ENCODE results near the gene CFAP54. TPM values are rescaled to one million over a fixed set of nuclear protein-coding genes. Genes with fewer than 3 reads are reported as not detected.

CFAP54 gene
- total and polyA plus RNA-seq, 3 experiments from 2014 or later, result 0.08 to 0.88 (median 0.66) TPM

DNA sequence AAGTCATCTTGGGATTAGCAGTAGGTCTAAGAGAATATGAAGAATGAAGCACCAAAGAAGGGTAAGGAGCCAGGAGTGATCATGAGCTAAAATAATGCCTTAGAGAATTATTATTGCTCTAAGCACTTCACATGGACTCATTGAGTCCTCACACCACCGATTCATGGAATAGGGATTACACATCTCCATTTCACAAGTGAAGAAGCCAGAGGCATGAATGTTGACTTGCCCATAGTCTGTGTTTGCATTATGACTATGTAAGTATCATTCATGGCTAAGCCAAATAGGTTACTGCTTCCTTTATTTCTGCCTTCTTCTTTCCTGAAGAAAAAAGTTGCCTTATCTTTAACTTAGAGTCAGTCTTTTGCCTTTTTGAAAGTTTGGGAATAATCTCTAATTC lies 318.4 kb downstream of the CFAP54 start:
- Mint-ChIP-seq H3K4me1 (no peaks in the 10 kb centered on the region), H3K27ac (no peak overlapping the region), H3K36me3 (no peaks in the 10 kb centered on the region), H3K27me3 (peaks cover 3 to 7% of the 10 kb centered on the region in 2 donors), H3K4me3 (no peak overlapping the region), H3K9me3 (peaks cover 17 to 30% (median 21%) of the 10 kb centered on the region in 5 donors)
- DNase-seq, result no peak
- Histone ChIP-seq H3K9me3 (ENCODE audit: low read length) (peaks cover 4% of the 10 kb centered on the region), H3K4me1 (ENCODE audit: insufficient read depth, low read length) (no peaks in the 10 kb centered on the region), H3K4me3 (ENCODE audit: low read length) (no peak overlapping the region), H3K27ac (ENCODE audit: low read depth, low read length) (no peak overlapping the region), H3K27me3 (ENCODE audit: insufficient read depth, low read length, poor library complexity, severe bottlenecking) (no peaks in the 10 kb centered on the region), H3K36me3 (ENCODE audit: insufficient read depth, low read length) (no peaks in the 10 kb centered on the region)
- CTCF ChIA-PET, result interaction anchor here (0.6 kb wide), 1 partner anchor 1589 kb away, joined by 4 read pairs; no protein-coding TSS in a partner anchor
- POLR2A ChIA-PET, result no interaction called here

- Mint-ChIP-seq H3K9me3 (peaks cover 13 to 25% (median 15%) of the 10 kb centered on the region in 5 donors), H3K4me3 (no peak overlapping the region), H3K36me3 (no peaks in the 10 kb centered on the region), H3K27me3 (peaks cover 3 to 9% of the 10 kb centered on the region in 2 donors), H3K4me1 (no peaks in the 10 kb centered on the region), H3K27ac (no peak overlapping the region)
- no peaks in the 10 kb centered on the region for H3K27me3 ChIP-seq (ENCODE audit: insufficient read depth, low read length, poor library complexity, severe bottlenecking)
- no peaks in the 10 kb centered on the region for H3K4me1 ChIP-seq (ENCODE audit: insufficient read depth, low read length)
- DNase-seq, result no peak
- no peaks in the 10 kb centered on the region for H3K36me3 ChIP-seq (ENCODE audit: insufficient read depth, low read length)
- H3K9me3 ChIP-seq (ENCODE audit: low read length), result peaks cover 4% of the 10 kb centered on the region
- no peak overlapping the region for H3K27ac ChIP-seq (ENCODE audit: low read depth, low read length)
- CTCF ChIA-PET, result interaction anchor here (0.6 kb wide), 1 partner anchor 1588 kb away, joined by 4 read pairs; no protein-coding TSS in a partner anchor
- H3K4me3 ChIP-seq (ENCODE audit: low read length), result no peak overlapping the region
- POLR2A ChIA-PET, result no interaction called here
Observed at GRCh38 chr12:96808587-96808986, 319.2 kb downstream of the CFAP54 start.

DNA sequence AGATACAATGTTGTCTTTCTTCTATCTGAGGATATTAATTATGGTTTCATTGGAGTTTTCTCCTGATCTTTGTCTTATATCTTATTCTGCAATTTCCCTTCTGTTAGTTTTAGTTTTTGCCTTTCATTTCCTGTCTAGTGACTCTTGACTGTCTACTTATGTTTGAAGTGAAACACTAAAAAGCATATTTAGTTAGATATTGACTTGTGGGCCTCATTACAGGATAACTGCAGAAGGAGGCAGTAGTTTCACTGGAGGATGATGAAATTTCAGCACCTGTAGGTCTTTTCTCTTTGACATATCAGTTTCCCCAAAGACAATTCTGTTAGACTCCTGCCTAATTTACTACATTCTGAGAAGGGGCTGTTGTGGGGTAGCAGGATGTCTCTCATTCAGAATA lies 320.1 kb downstream of the CFAP54 start:
- Mint-ChIP-seq H3K4me1 (no peaks in the 10 kb centered on the region), H3K27ac (no peak overlapping the region), H3K27me3 (peaks cover 3 to 9% of the 10 kb centered on the region in 2 donors), H3K36me3 (no peaks in the 10 kb centered on the region), H3K4me3 (no peak overlapping the region), H3K9me3 (peaks cover 5 to 16% (median 9%) of the 10 kb centered on the region in 5 donors)
- ChIA-PET POLR2A (no interaction called here), CTCF (no interaction called here)
- no peak overlapping the region for H3K4me3 ChIP-seq (ENCODE audit: low read length)
- no peaks in the 10 kb centered on the region for H3K27me3 ChIP-seq (ENCODE audit: insufficient read depth, low read length, poor library complexity, severe bottlenecking)
- peaks cover 4% of the 10 kb centered on the region for H3K9me3 ChIP-seq (ENCODE audit: low read length)
- no peak for DNase-seq
- no peak overlapping the region for H3K27ac ChIP-seq (ENCODE audit: low read depth, low read length)
- no peaks in the 10 kb centered on the region for H3K4me1 ChIP-seq (ENCODE audit: insufficient read depth, low read length)
- H3K36me3 ChIP-seq (ENCODE audit: insufficient read depth, low read length), result no peaks in the 10 kb centered on the region

DNA sequence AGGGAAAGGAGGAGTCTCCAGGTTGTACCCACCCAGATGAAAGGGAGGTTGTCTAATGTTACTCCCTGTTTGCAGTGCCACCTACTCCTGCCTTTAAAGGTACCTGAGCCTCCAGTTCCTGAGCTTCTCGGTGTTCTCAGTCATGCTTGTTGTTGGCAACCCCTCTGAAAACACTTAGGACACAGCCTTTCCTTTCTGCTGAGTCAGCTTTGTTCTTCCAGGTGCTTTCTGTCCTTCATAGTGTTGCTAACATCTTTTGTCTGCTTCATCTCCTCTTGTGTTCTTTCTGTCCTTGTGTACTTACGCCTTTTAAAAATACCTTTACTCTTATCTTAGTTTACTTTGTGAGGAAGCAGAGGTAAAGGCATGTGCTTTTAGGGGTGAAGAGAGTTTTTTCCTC lies 320.7 kb downstream of the CFAP54 start:
- H3K27me3 ChIP-seq (ENCODE audit: insufficient read depth, low read length, poor library complexity, severe bottlenecking), result no peaks in the 10 kb centered on the region
- CTCF ChIA-PET, result no interaction called here
- H3K27me3 Mint-ChIP-seq, result peaks cover 3 to 4% of the 10 kb centered on the region in 2 donors

GRCh38 chr12:96810477-96810876 lies 321.1 kb downstream of the CFAP54 start:
- H3K9me3 Mint-ChIP-seq, result peaks cover 0 to 6% (median 0%) of the 10 kb centered on the region in 5 donors

More for the DNA sequence above, 320.7 kb downstream of the CFAP54 start:
- Mint-ChIP-seq H3K27ac (no peak overlapping the region), H3K9me3 (peaks cover 0 to 10% (median 4%) of the 10 kb centered on the region in 5 donors), H3K4me1 (no peaks in the 10 kb centered on the region), H3K4me3 (no peak overlapping the region), H3K36me3 (no peaks in the 10 kb centered on the region)
- H3K9me3 ChIP-seq (ENCODE audit: low read length), result no peaks in the 10 kb centered on the region
- no peak overlapping the region for H3K27ac ChIP-seq (ENCODE audit: low read depth, low read length)
- no peaks in the 10 kb centered on the region for H3K36me3 ChIP-seq (ENCODE audit: insufficient read depth, low read length)
- DNase-seq, result no peak
- no peak overlapping the region for H3K4me3 ChIP-seq (ENCODE audit: low read length)
- POLR2A ChIA-PET, result no interaction called here
- H3K4me1 ChIP-seq (ENCODE audit: insufficient read depth, low read length), result no peaks in the 10 kb centered on the region

DNA sequence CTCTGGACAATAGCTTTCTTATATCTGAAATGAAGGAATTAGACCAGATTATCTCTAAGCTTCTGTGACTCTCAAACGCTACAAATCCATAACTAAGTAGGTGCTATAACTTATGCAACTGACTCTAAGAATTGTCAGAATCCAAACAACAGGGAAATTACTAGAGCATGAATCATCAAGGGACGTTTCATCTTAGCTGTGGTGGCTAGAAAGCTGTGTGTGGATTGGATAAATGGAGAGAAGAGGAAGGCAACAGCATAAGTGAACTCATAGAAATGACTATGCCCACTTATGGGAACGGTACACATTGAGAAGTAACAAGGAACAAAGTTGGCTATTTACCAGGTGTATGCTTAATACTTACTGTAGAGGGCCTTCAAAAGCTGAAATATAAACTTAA lies 321.7 kb downstream of the CFAP54 start:
- no peaks in the 10 kb centered on the region for H3K4me1 ChIP-seq (ENCODE audit: insufficient read depth, low read length)
- H3K27me3 Mint-ChIP-seq, result peaks cover 3 to 4% of the 10 kb centered on the region in 2 donors
- ChIA-PET CTCF (no interaction called here), POLR2A (no interaction called here)
- no peaks in the 10 kb centered on the region for H3K36me3 Mint-ChIP-seq
- no peaks in the 10 kb centered on the region for H3K9me3 ChIP-seq (ENCODE audit: low read length)
- no peak overlapping the region for H3K27ac Mint-ChIP-seq
- H3K4me3 Mint-ChIP-seq, result no peak overlapping the region
- H3K4me1 Mint-ChIP-seq, result no peaks in the 10 kb centered on the region
- H3K27ac ChIP-seq (ENCODE audit: low read depth, low read length), result no peak overlapping the region
- peaks cover 0 to 6% (median 0%) of the 10 kb centered on the region in 5 donors for H3K9me3 Mint-ChIP-seq
- H3K36me3 ChIP-seq (ENCODE audit: insufficient read depth, low read length), result no peaks in the 10 kb centered on the region
- no peak for DNase-seq
- no peak overlapping the region for H3K4me3 ChIP-seq (ENCODE audit: low read length)
- no peaks in the 10 kb centered on the region for H3K27me3 ChIP-seq (ENCODE audit: insufficient read depth, low read length, poor library complexity, severe bottlenecking)

More at GRCh38 chr12:96810477-96810876, 321.1 kb downstream of the CFAP54 start:
- H3K36me3 ChIP-seq (ENCODE audit: insufficient read depth, low read length), result no peaks in the 10 kb centered on the region
- Mint-ChIP-seq H3K4me1 (no peaks in the 10 kb centered on the region), H3K27ac (no peak overlapping the region), H3K4me3 (no peak overlapping the region), H3K27me3 (peaks cover 3 to 4% of the 10 kb centered on the region in 2 donors), H3K36me3 (no peaks in the 10 kb centered on the region)
- H3K4me1 ChIP-seq (ENCODE audit: insufficient read depth, low read length), result no peaks in the 10 kb centered on the region
- H3K27me3 ChIP-seq (ENCODE audit: insufficient read depth, low read length, poor library complexity, severe bottlenecking), result no peaks in the 10 kb centered on the region
- ChIA-PET CTCF (no interaction called here), POLR2A (no interaction called here)
- no peak overlapping the region for H3K27ac ChIP-seq (ENCODE audit: low read depth, low read length)
- no peak for DNase-seq
- H3K9me3 ChIP-seq (ENCODE audit: low read length), result no peaks in the 10 kb centered on the region
- no peak overlapping the region for H3K4me3 ChIP-seq (ENCODE audit: low read length)

- Mint-ChIP-seq H3K36me3 (no peaks in the 10 kb centered on the region), H3K9me3 (peaks cover 0 to 6% (median 0%) of the 10 kb centered on the region in 5 donors), H3K4me1 (no peaks in the 10 kb centered on the region), H3K4me3 (no peak overlapping the region), H3K27me3 (peaks cover 3 to 4% of the 10 kb centered on the region in 2 donors), H3K27ac (no peak overlapping the region)
- no peaks in the 10 kb centered on the region for H3K4me1 ChIP-seq (ENCODE audit: insufficient read depth, low read length)
- no peak for DNase-seq
- ChIA-PET CTCF (no interaction called here), POLR2A (no interaction called here)
- H3K9me3 ChIP-seq (ENCODE audit: low read length), result no peaks in the 10 kb centered on the region
- no peak overlapping the region for H3K4me3 ChIP-seq (ENCODE audit: low read length)
- H3K27me3 ChIP-seq (ENCODE audit: insufficient read depth, low read length, poor library complexity, severe bottlenecking), result no peaks in the 10 kb centered on the region
- H3K27ac ChIP-seq (ENCODE audit: low read depth, low read length), result no peak overlapping the region
- no peaks in the 10 kb centered on the region for H3K36me3 ChIP-seq (ENCODE audit: insufficient read depth, low read length)
Observed at GRCh38 chr12:96812153-96812552, 322.8 kb downstream of the CFAP54 start.

GRCh38 chr12:96814200-96814599 lies 324.8 kb downstream of the CFAP54 start:
- Histone ChIP-seq H3K4me3 (ENCODE audit: low read length) (no peak overlapping the region), H3K9me3 (ENCODE audit: low read length) (no peaks in the 10 kb centered on the region), H3K36me3 (ENCODE audit: insufficient read depth, low read length) (no peaks in the 10 kb centered on the region), H3K4me1 (ENCODE audit: insufficient read depth, low read length) (no peaks in the 10 kb centered on the region), H3K27me3 (ENCODE audit: insufficient read depth, low read length, poor library complexity, severe bottlenecking) (no peaks in the 10 kb centered on the region), H3K27ac (ENCODE audit: low read depth, low read length) (no peak overlapping the region)
- no peak overlapping the region for H3K27ac Mint-ChIP-seq
- peaks cover 3 to 4% of the 10 kb centered on the region in 2 donors for H3K27me3 Mint-ChIP-seq
- H3K4me1 Mint-ChIP-seq, result no peaks in the 10 kb centered on the region
- H3K9me3 Mint-ChIP-seq, result peaks cover 0 to 3% (median 0%) of the 10 kb centered on the region in 5 donors
- CTCF ChIA-PET, result no interaction called here
- POLR2A ChIA-PET, result no interaction called here
- no peak for DNase-seq
- H3K4me3 Mint-ChIP-seq, result no peak overlapping the region
- no peaks in the 10 kb centered on the region for H3K36me3 Mint-ChIP-seq

All from CD8-positive, alpha-beta memory T cell (primary cell).